Measurements from ENCODE around the gene CD63. TPM values are rescaled to one million over a fixed set of nuclear protein-coding genes. Genes with fewer than 3 reads are reported as not detected.

CD63 gene
- total RNA-seq, 1 experiment from 2014 or later: 581 TPM

GRCh38 chr12:55718015-55718414 lies 10.8 kb downstream of the CD63 start:
- peak overlapping the region; percentile 94 to 99 (median 96) for H3K27ac Mint-ChIP-seq
- H3K4me3 Mint-ChIP-seq: peak overlapping the region; percentile 90 to 91

More at GRCh38 chr12:55718015-55718414, 10.8 kb downstream of the CD63 start:
- peaks cover 13% of the 10 kb centered on the region; the same call in 1 of the 2 replicates for H3K4me1 ChIP-seq (ENCODE audit: insufficient read depth, low read length)
- no peak overlapping the region for H3K23ac ChIP-seq (ENCODE audit: insufficient read length, low read depth, low read length)
- peak overlapping the region; percentile 63 for H3K27ac ChIP-seq (ENCODE audit: insufficient read length, low read depth, low read length)
- H3K23me2 ChIP-seq (ENCODE audit: insufficient read length, low read depth, low read length, poor library complexity, severe bottlenecking): peaks cover 9% of the 10 kb centered on the region
- H2BK20ac ChIP-seq (ENCODE audit: low read depth, low read length, poor library complexity, severe bottlenecking): no peak overlapping the region
- H3K4ac ChIP-seq (ENCODE audit: low read depth, low read length): no peak overlapping the region
- H3K56ac ChIP-seq (ENCODE audit: insufficient read length, low read depth, low read length): no peak overlapping the region
- no CpG with 5 or more reads among the region's 4 CpGs for WGBS (ENCODE audit: extremely low coverage, insufficient read length, low lambda C conversion rate)
- H3K27me3 Mint-ChIP-seq (ENCODE audit: low read depth): peaks cover 7% of the 10 kb centered on the region
- no peak overlapping the region for H3T11ph ChIP-seq (ENCODE audit: low read length)
- no peak overlapping the region for H4K91ac ChIP-seq (ENCODE audit: insufficient read length, low read depth, low read length)
- H2BK5ac ChIP-seq (ENCODE audit: insufficient read length, low read length): peak overlapping the region; percentile 58
- H3K9ac ChIP-seq (ENCODE audit: extremely low read depth, insufficient read length, low read length): no peak overlapping the region
- DNase-seq: peak; percentile 72
- no peaks in the 10 kb centered on the region for H3K79me2 ChIP-seq (ENCODE audit: insufficient read depth, low read length)
- no peak overlapping the region for H4K8ac ChIP-seq (replicated peaks; ENCODE audit: insufficient read length, low read depth, low read length)
- no peak overlapping the region for H4K5ac ChIP-seq (ENCODE audit: insufficient read length, low read depth, low read length)
- H3K9me3 ChIP-seq (ENCODE audit: control insufficient read depth, low read depth, low read length): no peaks in the 10 kb centered on the region
- no peak for TF ChIP-seq CTCF (conservative IDR thresholded peaks at IDR 0.05)
- H3K79me1 ChIP-seq (ENCODE audit: insufficient read depth, low read depth, low read length, poor library complexity, severe bottlenecking): no peaks in the 10 kb centered on the region
- peak overlapping the region; percentile 43 for H3K18ac ChIP-seq (ENCODE audit: insufficient read length, low read depth, low read length)
- H2BK12ac ChIP-seq (ENCODE audit: insufficient read length, low read depth, low read length): no peak overlapping the region
- H3K14ac ChIP-seq (ENCODE audit: insufficient read depth, low read length): no peak overlapping the region
- H3K9me3 Mint-ChIP-seq: peaks cover 0 to 3% of the 10 kb centered on the region in 2 experiments; a peak in 3 of 5 replicates
- H2AK5ac ChIP-seq (ENCODE audit: insufficient read length, low read length): no peak overlapping the region
- H2AFZ ChIP-seq (ENCODE audit: low read length): no peak overlapping the region
- H4K20me1 ChIP-seq (ENCODE audit: control insufficient read depth, insufficient read depth, insufficient read length): no peaks in the 10 kb centered on the region
- H2BK120ac ChIP-seq (ENCODE audit: low read depth, low read length, poor library complexity, severe bottlenecking): no peak overlapping the region
- no peak overlapping the region for H2BK15ac ChIP-seq (ENCODE audit: low read depth, low read length)
- H3K4me2 ChIP-seq (ENCODE audit: insufficient read depth, insufficient read length, low read length): peak overlapping the region; percentile 71
- H3K36me3 Mint-ChIP-seq (ENCODE audit: insufficient read depth in 1 of 3, low read depth in 3 of 3): peaks cover 0 to 9% (median under 1%) of the 10 kb centered on the region in 3 experiments; a peak in 3 of 7 replicates
- H3K27me3 ChIP-seq (ENCODE audit: insufficient read depth, low read length): no peaks in the 10 kb centered on the region
- H3K4me1 Mint-ChIP-seq: peaks cover 38 to 41% of the 10 kb centered on the region in 2 experiments

Measured in H9 (cell line).